Bronchial epithelial cell (primary cell): ENCODE results near the gene AGBL3. TPM values are rescaled to one million over a fixed set of nuclear protein-coding genes. Genes with fewer than 3 reads are reported as not detected.
"Not testable (repeated sequence)": the region's sequence is repeated elsewhere in the genome, so short reads cannot be mapped to it uniquely, and the experiment has no call there.

Source experiments
- DNase-seq: peaks from one replicate; pipeline ENCODE4 v3.0.0-alpha.2; 2010; ENCODE audit warnings: low read depth
- FAIRE-seq: peaks from 2 replicates; lab custom pipeline; 2011; peaks lifted over from hg19 to GRCh38; lab: Jason Lieb, UNC
- H3K27me3 ChIP-seq: 2 replicates; pipeline ENCODE4 v1.5.1; 2011; ENCODE audit warnings: low read length; ENCODE audit not compliant: control insufficient read depth, insufficient read depth
- H3K36me3 ChIP-seq: 2 replicates; pipeline ENCODE4 v1.5.1; 2011; ENCODE audit warnings: low read length; ENCODE audit not compliant: control insufficient read depth, insufficient read depth
- H3K4me3 ChIP-seq: 2 replicates; pipeline ENCODE4 v1.5.1; 2011; ENCODE audit warnings: mild to moderate bottlenecking, low read depth, low read length, control low read depth
- CTCF ChIP-seq: IDR thresholded peaks from 2 replicates; pipeline ENCODE4 v1.5.1; 2011; ENCODE audit warnings: mild to moderate bottlenecking, moderate library complexity, low read length, control low read depth, inconsistent platforms; ENCODE audit not compliant: insufficient read depth, severe bottlenecking
- total RNA-seq: library from RNA; depleted of rRNA; stranded (reverse); fragments of >200 nt; gene quantifications from 2 replicates; pipeline ENCODE4 v1.2.1, GENCODE V29; 2014

Gene AGBL3
- total RNA-seq, 1 donor from 2014 or later = 1.8 TPM

GRCh38 chr7:134966691-134967090, 19.6 kb upstream of the AGBL3 start:
- H3K4me3 ChIP-seq = no peak overlapping the region
- no peak for FAIRE-seq
- peaks cover 6% of the 10 kb centered on the region for H3K36me3 ChIP-seq
- no peak for TF ChIP-seq CTCF
- DNase-seq = no peak
- H3K27me3 ChIP-seq = no peaks in the 10 kb centered on the region

- FAIRE-seq (no peak), DNase-seq (no peak)
- Histone ChIP-seq H3K36me3 (peaks cover 6% of the 10 kb centered on the region), H3K4me3 (no peak overlapping the region), H3K27me3 (no peaks in the 10 kb centered on the region)
- TF ChIP-seq CTCF = no peak
Measured at GRCh38 chr7:134968110-134968509, 18.2 kb upstream of the AGBL3 start.

GRCh38 chr7:134981645-134982044, 4.7 kb upstream of the AGBL3 start:
- H3K27me3 ChIP-seq, H3K4me3 ChIP-seq, FAIRE-seq, DNase-seq, H3K36me3 ChIP-seq: not testable (repeated sequence)

GRCh38 chr7:134985894-134986362, 380 bp upstream of the AGBL3 start:
- Histone ChIP-seq H3K27me3 (no peaks in the 10 kb centered on the region), H3K4me3 (peak overlapping the region; percentile 88), H3K36me3 (no peaks in the 10 kb centered on the region)
- DNase-seq (no peak), FAIRE-seq (no peak)
- TF ChIP-seq CTCF = no peak

- no peak overlapping the region for H3K4me3 ChIP-seq
- no peak for FAIRE-seq
- no peak for TF ChIP-seq CTCF
- no peaks in the 10 kb centered on the region for H3K27me3 ChIP-seq
- peak; percentile 11 for DNase-seq
- H3K36me3 ChIP-seq = no peaks in the 10 kb centered on the region
Measured at GRCh38 chr7:134988161-134988560, 1.9 kb downstream of the AGBL3 start.

GRCh38 chr7:134991469-134992339, 5.4 kb downstream of the AGBL3 start:
- DNase-seq (no peak), FAIRE-seq (no peak)
- TF ChIP-seq CTCF = no peak
- Histone ChIP-seq H3K36me3 (peaks cover 1% of the 10 kb centered on the region), H3K4me3 (no peak overlapping the region), H3K27me3 (no peaks in the 10 kb centered on the region)
